AG08396 (cell line): ENCODE data around the gene SVEP1.
A peak's percentile ranks its signal among the peaks of the same experiment; 100 is the strongest.
"Not testable (repeated sequence)": the region's sequence is repeated elsewhere in the genome, so short reads cannot be mapped to it uniquely, and the experiment has no call there.

Source experiments
- DNase-seq: peaks from one replicate; pipeline ENCODE4 v3.0.0; 2012; ENCODE audit warnings: low spot score, mixed read lengths

Gene SVEP1

GRCh38 chr9:110358992-110359391, 220.5 kb downstream of the SVEP1 start:
- not testable (repeated sequence) for DNase-seq

GRCh38 chr9:110357505-110357904, 222.0 kb downstream of the SVEP1 start:
- no peak for DNase-seq

- DNase-seq = no peak
These were observed 222.7 kb downstream of the SVEP1 start for GRCh38 chr9:110356639-110357395.

GRCh38 chr9:110355911-110356310, 223.6 kb downstream of the SVEP1 start:
- no peak for DNase-seq

GRCh38 chr9:110351009-110351467, 228.5 kb downstream of the SVEP1 start:
- DNase-seq = peak; percentile 52

- no peak for DNase-seq
These were observed 233.2 kb downstream of the SVEP1 start for GRCh38 chr9:110346325-110346724.

- no peak for DNase-seq
These were observed 234.7 kb downstream of the SVEP1 start for GRCh38 chr9:110344821-110345220.

- DNase-seq = no peak
These were observed 236.0 kb downstream of the SVEP1 start for GRCh38 chr9:110343551-110343950.

- no peak for DNase-seq
These were observed 239.2 kb downstream of the SVEP1 start for GRCh38 chr9:110340306-110340705.

- DNase-seq = no peak
These were observed 241.4 kb downstream of the SVEP1 start for GRCh38 chr9:110338143-110338542.

GRCh38 chr9:110337727-110338126, 241.8 kb downstream of the SVEP1 start, which contains the start of gene TXNDC8:
Gene TXNDC8 (minus strand): TSS chr9:110337863.
- peak; percentile 12 for DNase-seq

GRCh38 chr9:110336363-110336762, 243.2 kb downstream of the SVEP1 start:
- no peak for DNase-seq

- DNase-seq = no peak
These were observed 244.7 kb downstream of the SVEP1 start for GRCh38 chr9:110334871-110335270.

- DNase-seq = no peak
These were observed 245.4 kb downstream of the SVEP1 start for GRCh38 chr9:110334183-110334582.

GRCh38 chr9:110332766-110333165, 246.8 kb downstream of the SVEP1 start:
- DNase-seq = no peak

GRCh38 chr9:110330484-110331105, 248.9 kb downstream of the SVEP1 start:
- DNase-seq = no peak

- no peak for DNase-seq
These were observed 249.8 kb downstream of the SVEP1 start for GRCh38 chr9:110329639-110330230.

GRCh38 chr9:110328763-110329162, 250.8 kb downstream of the SVEP1 start:
- DNase-seq = no peak

GRCh38 chr9:110327716-110328115, 251.8 kb downstream of the SVEP1 start:
- DNase-seq = no peak

- DNase-seq = no peak
These were observed 255.7 kb downstream of the SVEP1 start for GRCh38 chr9:110323818-110324217.

GRCh38 chr9:110320651-110321445, 258.7 kb downstream of the SVEP1 start:
- DNase-seq = no peak

GRCh38 chr9:110319781-110320492, 259.6 kb downstream of the SVEP1 start:
- DNase-seq = no peak
